HG03196 (cell line): ENCODE measurements around the gene CAB39L.
"Not testable (repeated sequence)": the region's sequence is repeated elsewhere in the genome, so short reads cannot be mapped to it uniquely, and the experiment has no call there.

Source experiments
- ATAC-seq: cut with Tn5 transposase; IDR thresholded peaks from one replicate; pipeline ENCODE4 v1.9.1; 2021; ENCODE audit not compliant: unreplicated experiment

CAB39L gene

DNA sequence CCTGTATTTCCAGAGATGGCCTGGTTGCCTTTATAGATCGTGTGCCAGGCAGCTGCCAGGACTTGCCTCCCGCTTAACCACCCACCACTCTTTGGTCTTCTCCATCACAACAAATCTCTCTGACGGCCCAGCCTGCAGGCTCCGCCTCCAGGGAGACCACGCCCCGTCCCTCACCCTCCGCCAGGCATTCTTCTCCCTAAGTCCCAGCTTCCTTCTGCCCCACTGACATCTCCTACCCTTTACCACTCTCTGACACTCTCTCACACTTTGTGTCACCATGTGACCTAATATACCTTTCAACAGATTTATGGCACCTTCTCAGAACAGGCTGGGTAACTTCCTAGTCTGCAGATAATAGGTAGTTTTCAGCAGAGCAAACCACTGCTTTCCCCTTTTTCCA, 95.1 kb downstream of the CAB39L start:
- ATAC-seq: no peak

DNA sequence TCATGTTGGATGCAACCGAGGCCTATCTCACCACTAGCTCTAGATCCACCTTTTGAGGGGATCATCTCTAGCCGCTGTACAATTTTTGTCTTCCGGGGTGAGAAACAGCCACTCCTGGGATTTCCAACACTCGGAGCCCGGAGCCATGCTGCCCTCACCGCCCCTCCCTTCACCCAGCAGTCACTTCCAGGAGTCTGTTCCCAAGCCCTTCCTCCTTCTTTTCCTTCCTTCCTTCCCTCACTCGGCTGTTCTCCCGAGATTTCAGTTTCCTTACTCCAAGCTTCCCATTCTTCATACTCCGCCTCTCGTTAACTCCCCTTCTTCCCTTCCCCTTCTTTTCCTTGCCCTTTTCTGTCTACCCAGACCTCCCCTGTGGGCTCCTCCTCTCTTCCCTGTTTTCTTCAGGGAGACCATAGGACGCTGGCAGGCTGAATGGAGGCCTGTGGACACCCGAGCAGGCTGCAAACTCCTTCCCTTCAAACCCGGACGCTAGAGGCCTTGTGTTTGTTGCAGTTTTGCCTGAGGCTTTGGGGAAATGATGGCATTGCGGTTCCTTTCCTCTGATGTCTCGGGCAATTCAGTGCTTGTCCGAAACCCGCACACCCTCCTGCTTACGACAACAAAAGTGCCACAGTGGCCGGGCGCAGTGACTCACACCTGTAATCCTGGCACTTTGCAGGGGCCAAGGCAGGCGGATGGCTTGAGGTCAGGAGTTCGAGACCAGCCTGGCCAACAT, 96.0 kb downstream of the CAB39L start:
- ATAC-seq: no peak

DNA sequence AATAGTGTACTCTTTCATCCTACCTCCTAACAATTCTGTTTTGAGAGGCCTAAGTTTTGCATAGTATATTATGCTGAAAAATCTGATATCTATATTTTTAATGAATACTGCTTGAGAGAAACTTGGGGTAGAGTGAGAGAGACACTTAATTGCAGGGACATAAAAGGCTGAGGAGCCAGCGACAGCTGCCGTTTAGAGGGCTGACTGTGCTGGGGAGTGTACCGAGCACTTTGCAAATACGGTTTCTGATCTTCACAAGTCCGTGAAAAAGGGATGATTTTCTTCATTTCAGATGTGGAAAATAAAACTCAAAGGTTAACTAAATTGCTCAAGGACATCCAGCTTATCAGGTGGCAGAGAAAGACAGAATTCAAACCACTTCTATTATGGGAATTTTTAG, 97.4 kb downstream of the CAB39L start:
- ATAC-seq: no peak

DNA sequence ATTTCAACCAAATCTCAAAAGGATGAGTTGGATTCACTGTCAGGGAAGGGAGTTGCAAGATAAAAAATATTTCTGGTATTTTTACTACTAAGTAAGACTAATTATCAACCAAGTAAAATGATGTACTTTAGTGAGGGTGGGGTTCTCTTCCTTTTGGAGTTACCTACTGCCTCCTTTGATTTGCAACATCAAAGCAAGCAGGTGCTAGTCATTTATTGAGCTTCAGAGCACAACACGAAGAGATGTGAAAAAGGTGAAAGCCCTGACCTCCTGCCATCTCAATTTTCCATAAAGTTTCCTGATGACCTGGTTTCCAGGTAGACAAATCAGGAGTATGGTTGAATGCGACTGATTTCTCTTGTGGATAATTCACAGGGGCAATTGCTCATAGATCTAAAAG, 100.1 kb downstream of the CAB39L start:
- no peak for ATAC-seq

DNA sequence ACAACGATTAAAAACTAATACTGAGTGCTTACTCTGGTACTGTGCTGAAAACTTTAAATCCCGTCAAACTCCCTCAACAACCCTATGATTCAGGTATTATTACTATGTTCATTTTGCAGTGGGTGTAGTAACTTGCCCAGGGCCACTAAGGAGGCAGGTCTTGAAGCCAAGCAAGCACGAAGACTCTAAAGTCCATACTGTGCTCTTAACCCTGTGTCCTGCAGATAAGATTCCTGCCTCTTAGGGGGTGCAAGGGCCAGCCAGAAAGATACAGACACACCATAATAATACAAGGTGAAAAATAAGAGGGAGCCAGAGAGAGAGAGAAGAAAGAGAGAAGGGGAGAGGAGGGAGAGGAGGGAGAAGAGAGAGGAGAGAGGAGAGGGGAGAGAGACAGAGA, 100.6 kb downstream of the CAB39L start:
- no peak for ATAC-seq

DNA sequence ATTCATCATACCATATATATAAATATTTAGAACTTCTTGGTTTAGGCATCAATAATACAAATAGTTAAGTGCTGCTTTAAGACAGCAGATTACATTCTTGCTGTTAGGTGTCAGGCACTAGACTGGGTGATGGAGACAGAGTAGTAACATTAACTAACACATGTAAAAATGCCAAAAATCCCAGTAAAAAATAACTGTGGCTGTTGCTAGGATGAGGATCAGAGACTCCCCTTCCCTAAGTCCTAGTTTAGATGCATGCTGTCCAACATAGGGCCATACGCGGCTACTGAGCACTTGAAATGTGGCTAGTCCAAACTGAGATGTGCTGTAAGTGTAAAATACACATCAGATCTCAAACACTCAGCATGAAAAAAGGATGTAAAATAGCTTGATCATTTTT, 101.4 kb downstream of the CAB39L start:
- ATAC-seq: no peak

DNA sequence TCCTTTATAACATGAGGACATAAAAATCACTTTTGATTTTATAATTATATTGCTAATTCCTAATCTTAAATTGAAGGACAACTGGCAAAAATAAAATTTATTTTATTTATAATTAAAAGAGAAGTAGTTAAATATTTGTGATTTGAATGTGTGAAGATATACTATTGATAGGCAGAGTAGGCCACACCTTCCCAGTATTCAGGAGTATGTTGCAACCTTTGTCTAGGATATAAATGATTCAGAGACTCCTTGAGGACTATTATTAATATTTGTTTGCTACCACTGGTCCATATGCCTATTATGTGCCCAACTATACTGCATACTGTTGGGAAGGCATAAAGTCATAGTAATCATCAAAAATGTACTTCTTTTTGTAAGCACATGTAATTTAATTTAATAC, 101.9 kb downstream of the CAB39L start:
- no peak for ATAC-seq

DNA sequence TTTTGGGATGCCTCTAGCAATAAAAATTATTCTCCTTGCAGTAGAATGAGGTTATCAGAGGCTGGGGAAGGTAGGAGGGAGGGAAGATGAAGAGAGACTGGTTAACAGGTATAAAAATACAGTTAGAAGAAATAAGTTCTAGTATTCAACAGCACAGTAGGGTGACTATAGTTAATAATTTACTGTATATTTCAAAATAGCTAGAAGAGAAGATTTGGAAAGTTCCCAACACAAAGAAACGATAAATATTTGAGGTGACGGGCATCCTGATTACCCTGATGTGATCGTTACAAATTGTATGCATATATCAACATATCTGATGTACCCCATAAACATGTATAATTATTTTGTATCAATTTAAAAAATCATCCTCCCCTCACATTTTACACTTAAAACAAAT, 102.3 kb downstream of the CAB39L start:
- ATAC-seq: no peak

DNA sequence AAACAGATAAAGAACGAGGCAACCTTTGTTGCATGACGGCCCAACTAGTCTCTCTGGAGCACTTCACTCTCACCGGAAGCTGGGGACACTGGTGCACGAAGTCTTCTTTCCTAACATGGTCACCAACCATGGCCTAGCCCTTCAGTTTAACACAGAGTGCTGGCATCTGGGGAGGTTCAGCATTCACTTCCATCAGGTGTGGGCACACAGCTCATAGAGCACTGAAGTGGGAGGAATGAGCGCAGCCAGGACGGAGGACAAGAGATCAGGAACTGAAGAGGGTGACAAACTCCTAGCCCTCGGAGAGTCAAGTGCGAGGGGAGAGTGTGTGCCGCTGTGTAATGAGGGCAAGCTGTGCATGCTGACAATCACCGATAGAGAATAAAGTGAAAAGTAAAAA, 103.7 kb downstream of the CAB39L start:
- no peak for ATAC-seq

DNA sequence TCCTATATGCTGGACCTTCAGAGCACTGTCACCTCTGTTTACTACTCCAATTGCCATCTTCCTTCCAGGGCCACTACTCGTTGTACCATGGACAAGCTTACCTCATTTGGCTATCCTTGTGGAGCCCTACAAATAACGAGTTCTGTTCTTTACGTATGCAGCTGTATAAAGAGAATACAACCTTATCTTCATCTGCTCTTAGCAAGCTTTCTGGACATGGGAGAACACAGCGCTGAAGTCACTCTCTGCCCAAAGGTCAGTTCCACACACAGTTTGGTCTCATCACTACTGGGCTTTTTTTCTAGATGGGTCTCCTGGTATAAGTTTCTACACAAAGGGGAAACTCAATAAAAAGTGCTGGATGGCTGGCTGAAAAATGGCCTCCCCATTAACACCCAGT, 107.2 kb downstream of the CAB39L start:
- no peak for ATAC-seq

DNA sequence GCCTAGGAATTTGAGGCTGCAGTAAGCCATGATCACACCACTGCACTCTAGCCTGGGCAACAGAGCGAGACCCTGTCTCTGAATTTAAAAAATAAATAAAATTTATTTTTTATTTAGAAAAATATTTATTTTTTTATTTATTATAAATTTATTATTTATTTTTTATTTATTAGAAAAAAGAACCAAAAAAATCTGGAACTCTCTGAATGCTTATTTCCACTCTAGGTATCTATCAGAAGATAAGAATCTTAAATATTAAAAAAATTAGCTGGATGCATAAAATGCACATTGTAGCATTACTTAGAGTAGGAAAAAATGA, 113.4 kb downstream of the CAB39L start:
- ATAC-seq: no peak

DNA sequence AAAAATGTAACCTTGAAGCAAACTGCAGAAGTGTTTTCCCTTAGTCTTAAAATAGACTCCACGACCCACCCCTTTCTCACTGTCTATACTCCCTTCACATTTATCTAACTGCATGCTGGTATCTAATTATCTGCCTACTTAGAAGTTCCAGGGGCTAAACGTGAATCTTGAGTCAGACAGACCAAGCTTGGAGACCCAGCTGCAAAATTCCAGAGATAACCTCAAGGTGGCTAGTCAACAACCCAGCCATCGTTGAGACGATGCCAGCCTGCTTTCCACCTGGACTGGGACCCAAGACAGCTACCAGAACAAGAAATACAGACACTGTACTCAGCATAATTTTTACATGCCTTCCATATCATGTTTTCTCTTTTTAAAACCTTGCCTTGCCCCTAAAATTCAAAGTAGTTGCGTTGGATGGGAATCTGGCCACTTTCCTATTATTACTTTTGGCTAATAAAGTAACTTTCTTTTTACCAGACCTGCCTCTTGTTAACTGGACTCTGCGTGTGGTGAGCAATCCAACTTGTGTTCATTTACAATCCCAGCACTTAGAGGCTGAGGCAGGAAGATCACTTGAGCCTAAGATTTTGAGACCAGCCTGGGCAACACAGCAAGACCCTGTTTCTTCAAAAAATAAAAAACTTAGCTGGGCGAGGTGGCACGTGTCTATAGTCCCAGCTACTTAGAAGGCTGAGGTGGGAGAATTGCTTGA, 113.9 kb downstream of the CAB39L start:
- ATAC-seq: no peak

DNA sequence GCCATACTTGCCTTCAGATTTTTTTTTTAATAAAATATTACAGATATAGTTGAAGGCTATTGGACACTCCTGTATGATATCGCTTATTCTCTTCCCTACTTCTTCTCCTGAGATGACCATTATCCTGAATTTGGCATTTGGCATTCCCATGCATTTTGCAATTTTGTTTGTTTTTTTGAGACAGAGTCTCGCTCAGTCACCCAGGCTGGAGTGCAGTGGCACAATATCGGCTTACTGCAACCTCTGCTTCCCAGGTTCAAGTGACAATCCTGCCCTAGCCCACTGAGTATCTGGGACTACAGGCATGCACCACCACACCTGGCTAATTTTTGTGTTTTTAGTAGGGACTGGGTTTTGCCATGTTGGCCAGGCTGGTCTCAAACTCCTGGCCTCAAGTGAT, 116.7 kb downstream of the CAB39L start:
- ATAC-seq: not testable (repeated sequence)

DNA sequence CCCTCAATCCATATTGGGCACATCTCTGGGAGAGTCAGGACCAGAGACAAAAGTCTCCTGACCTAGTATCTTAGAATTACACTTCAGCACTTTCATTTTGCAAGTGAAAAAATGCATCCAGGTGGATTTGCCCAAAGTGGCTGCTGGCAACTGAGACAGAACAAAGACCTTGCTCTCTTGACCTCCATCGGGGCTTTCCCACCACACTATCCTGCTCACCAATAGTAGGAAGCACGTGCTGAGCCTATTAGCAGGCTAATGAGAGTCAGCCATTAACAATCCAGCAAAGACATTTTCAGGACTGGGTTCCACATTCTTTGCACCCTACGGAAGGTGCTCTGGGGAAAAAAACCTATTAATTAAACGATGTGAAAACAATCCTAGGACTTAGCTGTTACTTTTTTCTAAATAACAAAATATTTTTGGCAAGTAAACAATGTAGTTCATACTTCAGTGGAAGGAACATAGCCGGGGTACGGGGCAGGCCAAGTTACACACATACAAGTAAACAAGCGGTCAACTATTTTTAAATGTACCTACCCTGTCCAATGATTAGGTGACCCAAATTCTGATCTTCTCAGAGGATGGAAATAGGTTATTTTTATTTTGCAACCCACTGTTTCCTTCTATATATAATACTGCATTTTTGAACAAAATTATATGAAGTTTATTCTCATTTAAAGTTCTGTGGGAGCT, 117.5 kb downstream of the CAB39L start:
- ATAC-seq: no peak

DNA sequence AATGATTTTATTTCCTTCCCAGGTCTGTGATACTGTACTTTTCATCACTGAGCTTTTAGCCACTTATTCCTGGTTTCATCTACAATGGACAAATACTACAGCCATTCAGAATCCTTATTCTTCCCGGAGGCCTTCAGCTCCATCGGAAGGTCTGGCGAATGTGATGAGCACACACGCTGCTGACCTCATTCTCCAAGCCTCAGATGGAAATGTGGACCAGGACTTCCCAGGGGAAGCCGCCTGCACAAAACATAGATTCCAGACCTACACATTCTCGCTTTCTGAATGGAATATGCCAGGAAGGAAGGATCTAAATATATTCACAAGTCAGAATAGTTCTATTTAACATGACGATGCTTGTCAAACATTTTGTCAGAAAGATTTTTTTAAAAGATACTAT, 120.5 kb downstream of the CAB39L start:
- ATAC-seq: no peak

DNA sequence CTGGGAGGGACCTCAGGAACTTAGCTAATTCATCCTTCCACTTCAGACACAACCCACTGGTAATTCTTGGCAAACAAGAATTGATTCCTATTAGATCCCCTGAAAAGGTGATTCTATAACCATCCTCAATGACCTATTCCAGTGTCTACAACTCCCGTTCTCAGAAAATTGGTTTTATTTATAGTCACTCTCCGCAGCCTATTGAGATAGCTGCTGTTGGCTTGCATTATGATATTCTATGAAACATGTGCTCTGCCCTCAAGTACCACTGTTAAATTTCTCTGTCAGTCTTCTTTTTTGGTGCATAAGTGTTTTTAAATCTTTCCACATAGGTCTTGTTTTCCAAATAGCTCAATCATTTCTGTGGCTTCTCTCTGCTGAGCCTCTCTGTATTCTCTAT, 121.2 kb downstream of the CAB39L start:
- no peak for ATAC-seq

DNA sequence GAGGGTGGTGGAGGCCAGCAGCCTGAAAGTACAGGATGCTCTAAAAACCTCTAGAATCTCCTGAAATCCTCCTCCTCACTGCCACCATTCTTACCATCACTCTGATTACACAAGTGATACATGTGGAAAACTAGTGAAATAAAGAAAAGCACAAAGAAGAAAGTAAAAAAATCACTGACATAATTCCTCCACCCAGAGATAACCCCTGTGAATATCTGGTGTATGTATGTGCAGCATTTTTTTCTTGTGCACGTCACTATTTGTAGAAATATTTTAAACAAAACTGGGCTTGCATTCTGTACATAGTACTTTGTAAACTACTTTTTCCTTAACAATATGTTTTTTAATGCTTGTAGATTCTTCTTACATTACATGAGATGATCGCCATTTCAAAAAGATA, 122.9 kb downstream of the CAB39L start:
- ATAC-seq: no peak

DNA sequence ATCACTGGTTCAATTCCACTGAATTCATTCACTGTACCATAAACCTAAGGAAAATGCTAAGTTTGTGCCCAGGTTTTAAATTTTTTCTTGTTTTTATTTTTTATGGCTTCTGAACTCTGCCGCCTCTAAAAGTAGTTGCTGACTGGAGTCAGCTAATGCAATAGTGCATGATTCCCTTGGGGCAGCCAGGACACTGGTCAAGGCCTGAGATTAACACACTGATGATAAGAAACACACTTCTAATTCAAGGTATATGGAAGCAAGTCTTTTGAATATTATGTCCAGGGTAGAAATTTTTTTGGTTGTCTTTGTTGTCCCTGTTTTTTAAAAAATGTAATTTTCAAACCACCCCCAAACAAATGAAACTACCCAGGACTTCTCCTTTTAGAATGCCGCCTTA, 123.9 kb downstream of the CAB39L start:
- no peak for ATAC-seq

DNA sequence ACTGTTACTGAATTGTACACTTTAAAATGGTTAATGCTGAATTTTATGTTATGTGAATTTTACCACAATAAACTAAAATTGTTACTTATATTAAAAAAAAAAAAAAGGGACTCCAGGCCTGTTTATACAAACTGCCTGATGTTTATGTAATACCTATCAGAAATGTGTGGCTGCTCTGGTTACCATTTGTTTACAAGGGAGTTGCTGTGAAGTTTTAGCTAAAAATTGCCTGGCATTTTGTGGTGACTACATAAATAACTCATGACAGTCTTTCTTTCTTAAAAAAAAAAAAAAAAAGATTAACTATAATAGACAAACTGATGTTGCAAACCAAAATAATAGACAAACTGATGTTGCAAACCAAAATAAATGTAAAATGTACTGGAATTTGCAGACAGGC, 124.3 kb downstream of the CAB39L start:
- no peak for ATAC-seq

DNA sequence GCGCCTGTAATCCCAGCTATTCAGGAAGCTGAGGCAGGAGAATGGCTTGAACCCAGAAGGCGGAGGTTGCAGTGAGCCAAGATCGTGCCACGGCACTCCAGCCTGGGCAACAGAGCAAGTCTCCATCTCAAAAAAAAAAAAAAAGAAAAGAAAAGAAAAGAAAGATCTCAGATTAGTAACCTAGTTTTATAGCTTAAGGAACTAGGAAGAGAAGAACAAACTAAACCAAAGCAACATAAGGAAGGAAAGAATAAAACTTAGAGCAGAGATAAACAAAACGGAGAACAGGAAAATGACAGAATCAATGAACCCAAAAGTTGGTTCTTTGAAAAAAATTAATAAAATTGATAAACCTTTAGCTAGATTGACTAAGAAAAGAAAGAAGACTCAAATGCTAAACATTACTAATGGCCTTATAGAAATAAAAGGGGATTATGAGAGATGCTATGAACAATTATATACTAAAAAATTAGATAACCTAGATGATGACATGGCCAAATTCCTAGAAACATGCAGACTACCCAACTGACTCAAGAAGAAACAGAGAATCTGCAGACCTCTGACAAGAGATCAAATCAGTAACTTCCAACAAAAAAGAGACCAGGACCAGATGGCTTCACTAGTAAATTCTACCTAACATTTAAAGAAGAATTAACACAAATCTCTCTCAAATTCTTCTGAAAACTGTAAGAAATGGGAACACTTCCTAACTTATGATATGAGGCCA, 127.9 kb downstream of the CAB39L start:
- ATAC-seq: no peak

DNA sequence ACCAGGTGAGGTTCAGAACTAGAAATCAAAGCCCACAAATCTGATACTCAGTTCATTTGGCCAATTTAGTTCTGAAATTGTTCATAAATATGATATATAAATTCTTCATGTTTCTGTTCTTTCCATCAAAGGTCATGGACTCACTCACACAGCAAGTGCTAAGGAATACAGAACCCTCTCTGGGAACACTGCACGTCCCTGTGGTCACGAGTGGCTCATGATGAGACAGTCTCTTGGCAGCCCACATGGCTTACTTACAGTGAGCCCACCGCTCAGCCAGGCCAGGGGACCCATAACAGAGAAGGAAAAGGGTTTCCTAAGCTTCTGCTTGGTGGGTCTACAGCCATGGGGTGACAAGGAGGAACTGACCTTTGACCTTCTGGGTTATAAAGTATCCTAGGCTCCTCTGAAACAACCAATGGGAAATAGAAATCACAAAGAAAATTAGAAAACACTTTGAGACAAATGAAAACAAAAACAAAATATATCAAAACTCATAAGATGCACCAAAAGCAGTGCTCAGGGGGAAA, 128.8 kb downstream of the CAB39L start:
- no peak for ATAC-seq
